Transverse colon (tissue), 4 donors: ENCODE data around the gene IPPK.

Source experiments
- CTCF ChIP-seq, 5 experiments: fragments of 200-600 bp in 3 of 5; fragments of 450-650 bp in 2 of 5; sonication (generic) in 3 of 5; IDR thresholded peaks; 1 replicate in 2 of 5; 2 replicates in 3 of 5; pipeline ENCODE4 v1.5.1; 2016 to 2017; ENCODE audit warnings: antibody characterized with exemption in 5 of 5, inconsistent platforms in 3 of 5, mild to moderate bottlenecking in 2 of 5, moderate library complexity in 1 of 5
- POLR2A ChIP-seq: fragments of 450-650 bp; IDR thresholded peaks from one replicate; pipeline ENCODE4 v1.6.1; 2016; ENCODE audit warnings: antibody characterized with exemption, mild to moderate bottlenecking, moderate library complexity
- POLR2AphosphoS5 ChIP-seq, 3 donors: sonication (generic); formaldehyde crosslinking; IDR thresholded peaks; one replicate each; pipeline ENCODE4 v1.6.1; 2016; ENCODE audit warnings: antibody characterized with exemption in 3 of 3

- no peak for TF ChIP-seq POLR2A
- no peak for TF ChIP-seq CTCF (IDR thresholded peaks at IDR 0.05)
- no peak for TF ChIP-seq POLR2AphosphoS5 (IDR thresholded peaks at IDR 0.05)
Observed at GRCh38 chr9:92632641-92633040, 37.3 kb downstream of the IPPK start.
